Measurements from ENCODE around the gene UBE2E2.

The UBE2E2 gene

GRCh38 chr3:23547905-23548650 is 345.0 kb downstream of the UBE2E2 start:
- no peak for DNase-seq

- no peak for DNase-seq
These were observed 345.6 kb downstream of the UBE2E2 start for GRCh38 chr3:23548706-23549105.

DNA sequence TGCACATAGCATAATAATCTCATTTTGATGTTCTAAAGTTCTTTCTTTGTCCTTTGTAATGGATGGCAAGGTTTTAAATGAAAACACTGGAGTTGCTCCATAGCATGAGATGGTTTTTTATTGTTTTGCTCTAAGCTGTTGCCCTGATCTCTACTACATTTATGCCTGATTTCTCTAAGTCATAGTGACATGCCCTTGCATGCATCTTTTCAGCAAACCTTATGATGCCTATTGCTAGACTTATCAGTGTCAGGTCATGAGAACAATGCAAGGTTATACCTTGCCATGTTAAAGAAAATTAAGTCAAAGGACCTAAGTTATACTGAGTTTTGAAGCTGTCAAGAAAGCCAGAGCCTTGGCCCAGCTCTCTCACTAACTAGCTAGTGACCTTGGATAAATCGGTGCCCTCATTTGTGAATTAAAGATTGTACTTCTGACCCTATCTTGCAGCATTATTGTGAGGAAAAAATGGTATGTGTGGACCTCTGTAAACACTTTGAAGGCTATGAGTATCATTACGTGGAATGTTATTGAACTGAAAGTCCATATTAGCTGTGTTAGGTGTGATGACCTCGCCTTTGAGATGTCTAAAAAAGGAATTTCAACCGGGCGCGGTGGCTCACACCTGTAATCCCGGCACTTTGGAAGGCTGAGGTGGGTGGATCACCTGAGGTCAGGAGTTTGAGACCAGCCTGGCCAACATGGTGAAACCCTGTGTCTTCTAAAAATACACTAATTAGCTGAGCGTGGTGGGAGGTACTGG is 346.2 kb downstream of the UBE2E2 start:
- no peak for DNase-seq

DNA sequence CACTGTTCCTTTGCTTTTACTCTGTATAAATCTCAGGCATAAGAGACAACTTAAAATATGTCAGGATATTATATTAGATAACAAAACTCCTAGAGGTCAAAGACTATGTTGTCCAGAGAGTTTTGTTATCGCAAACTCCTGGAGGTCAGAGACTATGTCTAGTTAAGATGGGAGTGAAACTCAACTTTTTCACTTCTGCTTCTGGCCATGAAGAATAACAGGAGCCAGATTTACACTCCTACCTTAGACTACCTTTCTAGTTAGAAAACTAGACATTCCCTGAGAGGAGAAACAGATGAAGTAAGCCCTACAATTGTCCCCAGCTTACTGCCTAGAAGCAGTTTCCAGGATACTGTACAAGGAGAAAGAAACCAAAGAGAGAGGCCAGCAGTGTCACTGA is 347.3 kb downstream of the UBE2E2 start:
- DNase-seq: no peak

DNA sequence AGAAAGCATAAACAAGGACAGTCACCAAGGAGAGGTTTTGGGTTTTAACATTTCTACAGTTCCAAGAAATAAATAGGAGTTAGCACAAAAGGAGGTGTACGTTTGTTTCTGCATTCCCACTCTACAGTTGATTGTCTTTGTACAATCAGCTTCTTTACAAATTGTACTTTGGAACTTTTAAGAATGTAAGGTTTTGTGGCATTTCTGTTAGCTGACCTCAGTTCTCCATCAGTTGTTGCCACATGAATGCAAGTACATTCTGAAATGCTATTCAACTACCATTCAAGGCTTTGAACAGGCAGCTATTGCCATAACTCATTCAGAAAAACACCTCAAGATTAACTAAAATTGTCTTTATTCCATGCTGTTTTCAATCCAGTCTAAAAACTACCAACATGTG is 349.4 kb downstream of the UBE2E2 start:
- no peak for DNase-seq

GRCh38 chr3:23553353-23553752 is 350.2 kb downstream of the UBE2E2 start:
- DNase-seq: no peak

GRCh38 chr3:23565041-23565775 is 362.1 kb downstream of the UBE2E2 start:
- no peak for DNase-seq

- no peak for DNase-seq
These were observed 363.4 kb downstream of the UBE2E2 start for GRCh38 chr3:23566499-23566898.

DNA sequence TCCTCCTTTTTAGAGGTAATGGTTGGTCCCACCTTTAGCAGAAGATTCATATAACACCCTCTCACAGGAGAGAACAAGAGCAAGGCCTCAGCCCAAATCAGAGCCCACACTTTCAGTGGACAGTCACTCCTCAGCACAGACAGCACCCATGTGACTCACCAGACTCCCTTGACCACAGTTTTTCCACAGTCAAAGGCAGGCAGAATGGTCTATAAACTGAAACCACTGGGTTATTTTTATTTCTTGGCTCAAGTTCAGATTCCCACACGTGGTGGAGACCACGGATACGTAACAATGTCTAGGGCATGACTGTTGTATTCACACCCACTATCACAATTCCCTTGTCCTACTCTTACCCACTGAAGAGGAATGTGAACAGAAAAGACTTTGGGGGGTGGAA is 364.8 kb downstream of the UBE2E2 start:
- DNase-seq: no peak

DNA sequence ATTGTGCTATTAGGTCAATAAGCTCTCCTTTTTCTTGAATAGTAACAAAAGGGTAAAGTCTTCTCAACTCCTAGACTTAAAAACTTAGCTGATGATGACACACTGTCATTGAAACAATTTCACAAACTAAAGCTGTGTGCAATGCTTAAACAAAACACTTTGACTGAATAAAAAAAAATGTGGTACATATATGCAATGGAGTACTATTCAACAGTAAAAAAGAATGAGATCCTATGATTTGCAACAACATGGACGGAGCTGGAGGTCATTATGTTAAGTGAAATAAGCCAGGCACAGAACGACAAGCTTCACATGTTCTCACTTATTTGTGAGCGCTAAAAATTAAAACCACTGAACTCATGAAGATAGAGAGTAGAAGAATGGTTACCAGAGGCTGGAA is 370.7 kb downstream of the UBE2E2 start:
- no peak for DNase-seq

DNA sequence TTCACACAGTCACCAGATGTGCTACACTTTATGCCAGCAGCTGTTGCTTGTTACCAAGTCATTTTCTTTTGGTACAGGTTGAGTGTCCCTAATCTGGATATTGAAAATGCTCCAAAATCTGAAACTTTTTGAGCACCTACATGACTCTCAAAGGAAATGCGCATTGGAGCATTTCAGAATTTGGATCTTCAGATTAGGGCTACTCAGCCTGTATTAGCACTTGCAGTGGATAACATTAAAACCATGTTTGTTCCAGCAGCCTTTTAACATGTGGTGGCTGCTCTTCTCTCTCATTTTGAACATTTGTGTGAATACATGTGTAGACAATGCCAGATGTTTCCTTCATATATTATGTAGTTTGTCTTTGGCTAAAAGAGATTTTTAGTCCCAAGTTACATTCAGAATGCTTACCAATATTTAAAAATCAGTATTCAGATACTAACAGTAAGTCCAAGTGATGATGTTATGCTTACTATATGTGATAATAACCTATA is 371.7 kb downstream of the UBE2E2 start:
- no peak for DNase-seq

- no peak for DNase-seq
These were observed 372.6 kb downstream of the UBE2E2 start for GRCh38 chr3:23575697-23576096.

DNA sequence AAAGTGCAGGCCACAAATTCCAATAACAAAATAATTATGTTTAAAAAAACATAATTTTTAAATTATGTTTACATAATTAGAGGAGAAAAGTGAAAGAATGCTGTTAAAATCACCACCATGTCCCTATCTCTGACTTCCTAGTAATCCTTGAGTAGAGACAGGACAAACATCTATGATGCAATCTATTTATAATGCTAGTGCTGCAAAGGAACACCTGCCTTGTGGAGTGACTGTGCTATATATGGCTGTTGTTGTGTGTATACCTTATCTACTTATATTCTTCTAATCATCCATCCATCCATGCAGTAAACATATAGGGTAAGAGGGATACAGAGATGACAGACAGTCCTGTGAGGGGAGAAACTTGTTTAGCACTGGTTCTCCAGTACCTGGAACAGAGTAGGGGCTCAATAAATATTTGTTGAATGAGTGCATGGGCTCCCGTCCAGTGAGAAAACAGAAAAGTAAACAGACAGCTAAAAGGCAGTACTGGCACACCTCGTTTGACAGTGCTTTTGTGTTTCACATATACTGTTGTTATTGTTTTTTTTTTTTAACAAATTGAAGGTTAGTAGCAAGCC is 373.3 kb downstream of the UBE2E2 start:
- no peak for DNase-seq

GRCh38 chr3:23580096-23580713 is 377.1 kb downstream of the UBE2E2 start:
- DNase-seq: no peak

- no peak for DNase-seq
These were observed 381.0 kb downstream of the UBE2E2 start for GRCh38 chr3:23583980-23584740.

DNA sequence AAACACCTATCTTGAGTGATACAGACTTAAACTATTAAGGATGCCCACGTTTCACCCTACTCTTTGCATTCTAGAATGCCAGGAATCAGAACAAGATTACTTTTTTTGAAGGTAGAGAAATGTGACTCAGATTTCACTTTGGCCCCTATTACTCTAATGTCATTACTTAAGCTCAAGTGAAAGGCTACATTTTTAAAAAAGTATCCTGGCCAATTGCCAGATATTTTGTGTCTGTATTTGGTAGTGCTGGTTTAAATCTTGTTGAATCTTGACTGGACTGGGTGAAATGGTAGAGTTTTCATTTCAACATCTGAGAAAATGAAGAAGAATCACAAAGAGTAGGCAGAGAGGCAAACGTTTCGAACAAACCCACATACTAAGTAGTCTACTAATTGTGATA is 384.4 kb downstream of the UBE2E2 start:
- no peak for DNase-seq

GRCh38 chr3:23588547-23588946 is 385.4 kb downstream of the UBE2E2 start:
- DNase-seq: no peak

DNA sequence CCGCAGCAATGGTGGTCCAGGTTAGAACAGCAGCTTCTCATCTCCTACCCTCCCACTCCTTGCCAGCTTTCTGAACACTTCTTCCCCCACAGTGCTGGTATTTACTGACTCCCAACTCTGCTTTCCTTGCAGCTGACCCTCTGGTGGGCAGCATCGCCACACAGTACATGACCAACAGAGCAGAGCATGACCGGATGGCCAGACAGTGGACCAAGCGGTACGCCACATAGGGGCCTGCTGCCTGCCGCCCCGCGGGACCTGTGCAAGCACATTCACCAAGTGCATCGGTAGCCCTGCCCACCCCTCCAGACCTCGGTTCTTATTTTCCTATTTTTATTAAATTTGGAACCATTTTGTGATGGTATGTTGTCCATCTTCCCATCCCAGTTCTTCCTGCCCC is 386.5 kb downstream of the UBE2E2 start:
- no peak for DNase-seq

DNA sequence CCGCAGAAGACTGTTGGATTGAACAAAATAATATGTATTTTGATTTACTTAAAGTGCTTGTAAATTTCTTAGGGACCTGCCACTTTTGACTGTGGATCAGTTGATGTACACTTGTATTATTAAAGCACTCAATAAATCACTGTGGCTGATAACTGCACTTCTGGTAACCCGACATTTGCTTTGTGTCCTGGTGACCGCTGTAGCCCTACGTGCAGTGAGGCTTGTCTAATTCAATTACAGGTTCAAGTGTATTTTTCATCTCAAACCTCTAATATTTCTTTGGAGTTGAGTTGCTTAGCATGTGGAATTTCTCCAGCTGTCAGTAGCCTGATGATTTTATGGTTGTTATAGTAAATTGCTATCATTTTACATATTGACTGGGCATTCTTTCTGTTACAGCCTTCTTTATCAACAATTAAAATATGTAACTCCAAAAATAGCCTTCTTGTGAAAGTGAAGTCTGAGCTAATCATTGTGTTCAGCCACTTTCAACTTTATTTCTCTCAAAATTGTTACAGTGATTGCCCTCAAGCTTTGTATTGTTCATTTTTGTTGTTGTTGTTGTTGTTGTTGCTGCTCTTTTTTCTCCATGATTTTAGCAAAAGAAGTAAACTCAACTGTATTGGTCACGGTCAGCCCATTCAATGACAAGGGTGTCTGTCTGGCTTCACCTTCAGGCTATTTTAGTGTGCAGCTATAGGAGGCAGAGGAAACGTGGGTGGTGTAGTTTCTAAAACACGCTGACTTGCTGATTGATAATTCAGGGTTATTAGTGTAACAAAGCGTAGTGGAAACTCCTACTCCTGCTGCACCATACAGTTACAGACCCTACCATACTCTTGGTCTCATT is 387.5 kb downstream of the UBE2E2 start:
- DNase-seq: no peak

GRCh38 chr3:23591374-23591773 is 388.2 kb downstream of the UBE2E2 start:
- no peak for DNase-seq
